ENCODE results near the gene CACFD1.

CACFD1 gene

DNA sequence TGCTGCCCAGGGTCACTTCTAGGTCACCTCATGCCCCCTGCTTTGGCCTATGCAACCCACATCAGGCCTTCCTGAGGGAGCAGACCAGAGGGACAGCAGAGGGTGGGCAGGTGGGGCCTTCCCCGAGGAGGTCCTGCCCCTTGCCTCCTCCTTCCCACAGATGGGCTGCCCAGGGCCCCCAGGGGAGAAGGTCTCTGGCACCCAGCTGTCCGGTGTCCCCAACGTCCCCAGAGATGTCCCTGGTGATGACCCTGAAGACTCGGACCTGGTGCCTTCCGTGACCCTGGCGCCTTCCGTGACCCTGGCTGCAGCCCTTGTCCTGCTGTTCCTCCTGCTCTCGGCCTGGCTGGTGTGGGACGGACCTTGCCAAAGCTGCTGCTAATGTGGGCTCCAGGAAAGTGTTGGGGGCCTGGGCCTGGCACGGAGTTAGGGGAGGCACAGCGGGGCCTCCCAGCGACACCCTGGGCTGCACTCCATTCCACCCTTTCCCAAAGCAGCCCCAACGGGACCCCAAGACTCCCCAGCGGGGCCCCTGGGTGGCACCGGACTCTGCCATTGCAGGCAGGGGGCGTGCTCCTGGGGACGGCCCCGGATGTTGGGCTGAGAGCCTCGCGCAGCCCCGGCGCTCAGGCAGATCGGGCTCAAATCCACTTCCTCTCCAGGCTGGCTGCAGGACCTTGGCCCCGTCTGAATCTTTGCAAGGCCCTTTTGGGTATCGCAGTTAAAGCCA lies 25.9 kb downstream of the CACFD1 start:
- DNase-seq: no peak

DNA sequence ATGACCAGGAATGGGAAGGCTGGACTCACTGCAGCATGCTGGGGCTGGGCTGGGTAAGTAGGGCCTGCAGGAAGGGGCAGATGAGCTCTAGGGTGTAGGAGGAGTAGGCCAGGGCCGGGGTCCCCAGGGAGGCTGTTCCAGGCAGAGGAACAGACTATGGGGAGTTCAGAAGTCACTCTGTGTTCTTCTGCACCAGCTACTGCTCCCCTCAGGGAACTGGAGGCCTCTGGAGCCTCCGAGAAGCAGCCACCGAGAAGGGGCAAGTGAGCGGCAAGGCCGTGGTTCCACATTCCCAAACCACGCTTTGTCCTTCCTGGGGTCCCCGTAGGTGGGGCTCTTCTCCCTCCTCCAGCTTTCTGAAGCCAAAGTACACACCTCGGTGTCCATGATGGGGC lies 27.6 kb downstream of the CACFD1 start:
- no peak for DNase-seq

DNA sequence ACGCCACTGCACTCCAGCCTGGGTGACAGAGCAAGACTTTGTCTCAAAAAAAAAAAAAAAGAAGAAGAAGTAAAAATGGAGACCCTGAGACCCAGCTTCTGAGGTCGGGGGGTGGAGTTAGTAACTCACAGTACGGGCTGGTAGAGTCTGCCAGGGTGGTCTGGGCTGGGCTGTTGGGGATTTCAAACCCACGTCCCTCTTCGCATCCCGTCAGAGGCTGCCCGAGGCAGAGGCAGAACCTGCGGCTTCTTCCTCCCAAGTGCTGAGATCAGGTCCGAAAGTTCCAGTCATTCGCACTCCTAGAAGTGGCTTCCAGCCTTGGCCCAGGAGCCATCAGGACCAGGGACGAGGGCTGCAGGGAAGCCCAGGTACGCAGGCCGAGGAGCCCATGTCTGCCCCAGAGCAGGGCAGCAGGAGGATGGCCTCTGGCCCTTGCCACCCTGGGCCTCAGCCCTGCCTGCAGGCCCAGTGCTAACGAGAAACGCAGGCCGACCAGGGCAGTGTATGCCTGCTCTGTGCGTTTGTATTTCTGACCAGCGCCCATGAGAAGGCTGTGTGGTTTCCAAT lies 29.0 kb downstream of the CACFD1 start:
- DNase-seq: no peak

DNA sequence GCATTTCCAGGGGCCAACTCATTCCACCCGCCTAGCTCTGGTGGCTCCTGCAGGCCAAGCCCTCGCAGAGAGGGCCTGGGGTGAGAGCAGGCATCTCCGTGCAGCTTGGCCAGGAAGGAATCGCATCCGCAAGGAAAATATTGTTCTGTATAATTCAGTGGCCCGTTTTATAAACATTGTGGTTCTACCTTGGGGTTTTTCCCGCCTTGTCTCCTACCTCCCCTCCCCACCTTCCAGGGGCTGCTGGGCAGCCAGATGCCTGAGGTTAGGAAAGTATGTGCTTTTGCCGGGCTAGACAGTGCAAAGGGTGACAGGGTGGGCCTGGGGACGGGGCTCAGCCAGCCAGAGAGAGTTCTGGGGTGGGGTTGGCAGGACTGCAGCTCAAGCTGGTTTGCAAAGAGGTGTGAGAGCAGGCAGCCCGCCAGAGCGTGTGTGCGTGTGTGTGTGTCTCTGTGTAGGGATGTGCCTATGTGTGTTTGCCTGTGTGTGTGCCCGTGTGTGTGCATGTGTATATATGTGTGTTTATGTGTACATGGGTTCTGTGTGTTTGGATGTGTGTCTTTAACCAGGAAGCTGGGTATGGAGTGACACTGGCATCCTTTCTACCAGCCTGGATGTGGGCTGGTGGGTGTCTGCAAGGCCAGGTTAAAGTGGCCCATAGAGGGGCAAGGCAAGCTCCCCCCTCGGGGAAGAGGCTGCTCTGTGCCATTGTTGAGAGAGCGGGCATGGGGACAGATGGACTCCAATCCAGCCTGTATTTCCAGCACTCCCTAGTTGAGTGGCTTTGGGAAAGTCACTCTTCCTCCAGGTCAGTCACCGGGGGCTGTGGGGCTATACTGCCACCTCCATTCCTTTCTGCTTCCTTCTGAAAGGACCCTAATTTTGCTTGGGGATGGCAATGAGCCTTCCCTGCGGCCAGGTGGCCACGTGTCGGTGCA lies 29.7 kb downstream of the CACFD1 start:
- no peak for DNase-seq

DNA sequence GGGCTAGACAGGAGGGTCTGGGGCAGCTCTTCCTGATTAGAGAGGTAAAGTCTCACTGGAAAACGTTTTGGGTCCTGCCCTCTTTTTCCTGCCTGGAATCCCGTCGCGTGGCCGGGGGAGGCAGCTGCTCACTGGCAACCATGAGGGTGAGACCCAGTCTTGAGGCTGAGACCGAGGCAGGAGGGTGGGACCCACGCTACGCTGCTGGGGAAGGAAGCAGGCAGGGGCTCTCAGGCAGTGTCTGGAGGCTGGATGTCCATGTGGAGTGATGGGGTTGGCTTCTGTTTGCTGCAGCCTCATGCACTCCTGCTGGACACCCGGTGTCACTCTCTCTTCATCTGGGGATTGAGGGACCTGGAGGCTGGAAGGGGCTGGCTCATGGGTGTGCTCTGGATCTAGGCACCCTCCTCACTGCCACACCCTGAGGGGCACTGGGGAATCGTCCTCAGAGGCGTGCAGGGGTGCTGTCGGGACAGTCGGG lies 30.5 kb downstream of the CACFD1 start:
- no peak for DNase-seq

DNA sequence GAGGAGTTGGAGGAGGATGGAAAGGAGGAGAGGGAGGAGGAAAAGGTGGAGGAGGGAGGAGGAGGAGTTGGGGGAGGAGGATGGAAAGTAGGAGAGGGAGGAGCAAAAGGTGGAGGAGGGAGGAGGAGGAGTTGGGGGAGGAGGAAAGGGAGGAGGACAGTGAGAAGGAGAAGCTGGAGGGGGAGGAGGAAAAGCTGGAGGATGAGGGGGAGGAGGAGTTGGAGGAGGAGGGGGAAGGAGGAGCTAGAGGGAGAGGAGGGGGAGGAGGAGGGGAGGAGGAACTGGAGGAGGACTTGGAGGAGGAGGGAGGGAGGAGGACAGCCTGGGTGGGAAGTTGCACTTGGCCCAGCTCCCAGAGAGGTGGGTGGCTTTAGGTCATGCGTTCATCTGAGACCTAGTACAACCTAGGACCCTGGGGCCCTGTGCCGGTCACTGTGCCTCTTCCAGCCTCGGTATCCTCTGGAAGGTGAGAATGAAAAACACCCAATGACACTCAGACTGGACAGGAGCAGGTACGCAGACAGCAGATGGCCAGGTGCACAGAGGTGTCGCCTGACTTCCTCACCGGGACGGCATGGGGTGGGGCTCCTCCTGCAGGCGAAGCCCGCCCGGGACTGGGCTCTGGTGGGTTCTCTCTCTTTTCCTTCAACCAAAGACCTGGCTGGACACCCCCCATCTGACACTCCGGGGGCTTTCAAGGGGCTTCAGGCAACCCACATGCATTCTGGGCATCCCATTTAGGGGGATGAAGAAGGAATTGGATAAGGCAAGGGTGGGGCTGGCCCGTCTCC lies 31.3 kb downstream of the CACFD1 start:
- DNase-seq: no peak

DNA sequence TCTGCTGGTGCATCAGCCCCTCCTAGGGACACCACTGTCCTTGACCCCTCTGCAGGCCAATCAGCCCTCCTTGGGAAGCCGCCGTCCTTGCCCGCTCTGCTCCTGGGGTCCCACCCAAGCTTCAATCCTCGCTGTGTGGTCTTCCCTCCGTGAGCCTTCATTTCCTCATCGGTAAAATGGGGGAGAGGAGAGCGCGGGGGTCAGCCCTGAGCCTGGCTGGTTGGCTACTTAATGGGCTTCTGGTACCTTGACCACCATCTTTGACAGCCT lies 31.8 kb downstream of the CACFD1 start:
- no peak for DNase-seq

DNA sequence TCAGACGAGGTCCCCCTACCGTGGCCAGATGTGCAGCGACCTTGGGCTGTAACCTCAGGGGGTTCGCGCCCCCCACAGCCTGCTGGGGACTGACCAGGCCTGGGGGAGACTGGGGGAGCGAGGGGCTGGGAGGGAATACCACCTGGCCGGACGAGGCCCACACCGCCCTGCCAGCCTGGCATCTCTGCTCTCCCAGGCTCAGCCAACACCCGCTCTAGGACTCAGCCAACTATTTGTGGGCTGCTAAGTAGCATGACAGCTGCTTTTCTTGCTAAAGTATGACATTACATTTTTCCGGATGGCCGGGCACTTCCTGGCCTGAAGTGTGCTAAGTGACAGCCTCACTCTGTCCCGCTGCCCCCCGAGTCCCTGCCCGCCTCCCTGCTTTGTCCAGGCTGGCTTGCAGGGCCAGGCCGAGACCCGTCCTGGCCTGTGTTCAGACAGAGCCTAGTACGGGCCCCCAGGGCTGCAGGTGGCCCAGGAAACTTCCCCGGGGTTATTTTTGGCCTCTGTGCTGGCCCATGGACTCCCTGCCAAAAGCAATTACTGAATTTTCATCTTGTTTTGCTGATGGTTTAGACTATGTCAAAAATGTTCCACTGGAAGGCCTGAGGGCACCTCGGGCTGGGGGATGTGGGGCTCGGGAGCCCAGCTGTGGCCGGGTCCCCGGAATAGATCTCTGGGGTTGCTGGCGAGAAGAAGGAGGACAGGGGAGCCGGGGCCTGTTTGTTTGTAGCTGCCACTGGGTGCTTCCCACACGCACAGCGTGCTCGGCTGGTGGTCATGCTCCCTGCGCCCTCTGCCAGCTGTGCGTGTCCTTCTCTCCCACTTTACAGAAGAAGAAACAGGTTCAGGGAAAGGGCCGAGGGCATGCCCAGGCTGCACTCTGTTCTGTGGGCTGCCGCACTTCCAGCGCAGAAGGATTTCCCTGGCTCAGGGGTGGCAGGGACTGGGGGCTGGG lies 32.6 kb downstream of the CACFD1 start:
- DNase-seq: no peak

DNA sequence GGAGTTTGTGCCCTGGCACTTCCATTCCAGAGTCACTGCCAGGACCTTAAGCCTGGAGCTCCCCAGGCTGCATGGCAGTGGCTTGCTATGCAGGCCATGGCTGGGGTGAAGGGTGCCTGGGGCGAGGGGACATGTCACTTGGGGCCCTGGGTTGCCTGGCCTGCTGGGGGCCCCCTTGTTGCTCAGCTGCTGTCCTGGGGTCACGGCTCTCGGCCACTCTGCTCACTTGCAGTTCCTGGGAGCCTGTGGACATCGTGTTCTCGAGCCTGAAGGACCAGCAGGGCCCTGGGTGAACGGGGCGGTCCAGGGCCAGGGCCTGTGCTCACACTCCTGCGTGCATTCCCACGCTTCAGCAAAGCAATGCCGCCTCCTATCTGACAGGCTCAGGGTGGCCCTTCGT lies 33.6 kb downstream of the CACFD1 start:
- no peak for DNase-seq

DNA sequence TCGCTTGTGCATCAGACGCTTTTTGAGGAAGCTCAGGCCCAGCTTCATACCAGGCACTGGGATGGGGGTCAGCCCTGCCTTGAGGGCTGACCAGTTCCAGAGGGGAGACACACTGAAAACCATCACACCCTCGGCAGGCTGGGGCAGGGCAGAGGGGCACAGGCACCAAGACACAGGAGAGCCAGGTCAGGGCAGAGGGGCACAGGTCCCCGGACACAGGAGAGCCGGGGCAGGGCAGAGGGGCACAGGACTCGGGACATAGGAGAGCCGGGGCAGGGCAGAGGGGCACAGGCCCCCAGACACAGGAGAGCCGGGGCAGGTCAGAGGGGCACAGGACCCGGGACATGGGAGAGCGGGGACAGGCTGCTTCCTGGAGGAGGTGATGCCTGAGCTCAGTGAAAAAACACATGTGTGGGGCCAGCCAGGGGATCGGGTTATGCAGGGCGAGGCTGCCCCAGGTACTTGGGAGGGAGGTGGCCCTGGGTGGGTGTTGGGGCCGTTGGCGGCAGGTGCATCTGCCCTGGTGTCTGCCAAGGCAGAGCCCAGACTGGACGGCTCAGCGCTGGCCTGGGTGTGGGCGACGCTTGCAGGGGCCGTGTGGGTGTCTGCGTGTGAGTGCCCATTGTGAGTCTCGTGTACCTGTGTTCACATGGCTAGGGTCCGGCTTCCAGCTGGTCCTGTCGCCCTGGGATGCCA lies 34.2 kb downstream of the CACFD1 start:
- no peak for DNase-seq

DNA sequence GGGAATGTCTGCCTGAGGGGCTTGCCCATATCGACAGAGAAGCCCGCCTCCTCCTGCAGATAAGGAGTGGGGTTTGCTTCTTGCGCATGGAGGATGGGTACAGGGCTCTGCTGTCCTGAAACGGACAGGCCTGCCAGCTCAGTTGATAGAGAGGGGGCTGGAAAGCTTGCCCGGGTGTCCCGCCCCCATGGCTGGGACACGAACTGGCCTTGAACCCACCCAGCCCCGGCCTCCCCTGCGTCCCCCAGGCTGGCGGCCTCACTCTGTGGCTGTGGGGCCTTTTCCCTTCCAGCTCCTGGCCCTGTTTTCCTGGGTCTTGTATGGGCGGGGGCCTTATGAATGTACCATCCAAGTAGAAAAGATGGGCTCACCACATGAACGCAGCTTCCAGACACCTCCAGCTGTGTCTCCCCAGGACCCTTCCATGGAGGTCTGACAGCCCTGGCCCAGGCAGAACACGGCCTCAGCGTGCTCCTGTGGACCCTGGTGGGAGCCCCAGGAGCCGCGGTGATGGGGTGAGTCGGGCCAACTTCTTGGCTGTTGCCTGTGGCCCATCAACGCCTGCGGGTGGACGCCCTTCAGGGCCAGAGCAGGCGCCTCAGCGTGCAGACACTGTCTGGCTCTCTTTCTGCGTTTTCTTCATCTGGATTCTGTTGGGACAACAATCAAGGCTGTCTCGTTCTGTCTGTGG lies 35.0 kb downstream of the CACFD1 start:
- no peak for DNase-seq

DNA sequence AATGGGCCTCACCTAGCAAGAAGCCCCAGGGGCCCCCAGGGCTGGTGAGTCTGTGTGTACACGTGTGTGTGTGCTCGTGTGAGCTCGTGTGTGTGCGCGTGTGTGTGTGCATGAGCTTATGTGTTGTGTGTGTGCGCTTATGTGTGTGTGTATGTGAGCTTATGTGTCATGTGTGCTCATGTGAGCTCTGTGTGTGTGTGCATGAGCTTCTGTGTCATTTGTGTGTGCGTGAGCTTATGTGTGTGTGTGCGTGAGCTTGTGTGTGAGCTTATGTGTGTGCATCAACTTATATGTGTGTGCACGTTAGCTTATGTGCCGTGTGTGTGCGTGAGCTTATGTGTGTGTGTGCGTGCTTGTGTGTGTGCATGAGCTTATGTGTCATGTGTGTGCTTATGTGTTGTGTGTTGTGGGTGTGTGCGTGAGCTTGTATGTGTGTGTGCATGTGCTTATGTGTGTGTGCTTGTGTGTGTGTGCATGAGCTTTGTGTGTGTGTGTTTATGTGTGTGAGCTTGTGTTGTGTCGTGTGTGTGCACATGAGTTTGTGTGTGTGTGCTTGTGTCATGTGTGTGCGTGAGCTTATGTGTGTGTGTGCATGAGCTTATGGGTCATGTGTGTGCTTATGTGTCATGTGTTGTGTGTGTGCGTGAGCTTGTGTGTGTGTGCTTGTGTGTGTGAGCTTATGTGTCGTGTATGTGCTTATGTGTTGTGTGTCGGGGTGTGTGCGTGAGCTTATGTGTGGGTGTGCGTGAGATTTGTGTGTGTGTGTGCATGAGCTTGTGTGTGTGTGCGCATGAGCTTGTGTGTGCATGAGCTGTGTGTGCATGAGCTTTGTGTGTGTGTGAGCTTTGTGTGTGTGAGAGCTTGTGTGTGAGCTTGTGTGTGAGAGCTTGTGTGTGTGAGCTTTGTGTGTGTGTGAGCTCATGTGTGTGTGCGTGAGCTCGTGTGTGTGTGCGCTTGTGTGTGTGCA lies 35.8 kb downstream of the CACFD1 start:
- no peak for DNase-seq

DNA sequence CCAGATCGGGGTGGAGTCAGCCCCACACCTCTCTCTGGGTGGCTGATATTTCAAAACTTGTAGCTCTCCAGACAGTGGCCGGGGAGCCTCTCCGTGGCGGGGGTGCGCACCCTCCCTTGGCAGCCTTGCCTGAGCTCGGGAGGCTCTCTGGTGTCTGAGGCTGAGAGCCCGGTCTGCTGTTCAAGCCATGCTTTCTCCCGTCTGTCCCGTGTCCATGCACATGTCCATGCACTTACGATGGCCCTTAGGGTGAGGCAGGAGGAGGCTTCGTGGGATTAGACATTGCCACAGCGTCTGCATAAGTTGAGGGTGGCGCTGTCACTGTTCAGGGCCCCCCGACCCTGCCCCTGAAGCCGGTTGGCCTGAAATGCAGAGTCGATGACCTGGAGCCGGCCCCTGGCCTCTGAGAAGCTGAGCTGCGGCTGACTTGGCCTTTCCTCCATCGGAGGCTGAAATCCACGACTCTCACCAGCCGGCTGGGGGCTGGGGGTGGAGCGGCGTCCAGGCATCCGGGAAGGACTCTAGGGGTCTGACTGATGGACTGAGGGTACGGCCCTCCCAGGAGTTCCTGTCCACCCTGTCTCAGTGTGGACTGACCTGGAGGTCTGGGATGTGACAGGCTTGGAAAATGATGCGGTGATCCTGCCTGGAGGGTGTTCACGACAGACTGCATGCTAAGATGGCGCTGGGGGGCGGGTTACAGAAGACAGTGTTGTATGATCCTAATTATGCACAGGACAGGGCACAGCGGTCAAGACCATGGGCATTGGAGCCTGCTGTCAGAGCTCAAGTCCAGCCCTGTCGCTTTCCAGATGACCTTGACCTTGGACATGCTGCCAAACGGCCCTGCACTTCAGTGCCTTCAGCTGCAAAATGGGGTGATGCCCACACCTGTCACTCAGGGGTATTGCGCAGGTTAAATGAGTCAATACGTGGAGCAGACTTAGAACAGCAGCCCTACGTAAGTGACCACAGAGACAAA lies 37.4 kb downstream of the CACFD1 start:
- no peak for DNase-seq

DNA sequence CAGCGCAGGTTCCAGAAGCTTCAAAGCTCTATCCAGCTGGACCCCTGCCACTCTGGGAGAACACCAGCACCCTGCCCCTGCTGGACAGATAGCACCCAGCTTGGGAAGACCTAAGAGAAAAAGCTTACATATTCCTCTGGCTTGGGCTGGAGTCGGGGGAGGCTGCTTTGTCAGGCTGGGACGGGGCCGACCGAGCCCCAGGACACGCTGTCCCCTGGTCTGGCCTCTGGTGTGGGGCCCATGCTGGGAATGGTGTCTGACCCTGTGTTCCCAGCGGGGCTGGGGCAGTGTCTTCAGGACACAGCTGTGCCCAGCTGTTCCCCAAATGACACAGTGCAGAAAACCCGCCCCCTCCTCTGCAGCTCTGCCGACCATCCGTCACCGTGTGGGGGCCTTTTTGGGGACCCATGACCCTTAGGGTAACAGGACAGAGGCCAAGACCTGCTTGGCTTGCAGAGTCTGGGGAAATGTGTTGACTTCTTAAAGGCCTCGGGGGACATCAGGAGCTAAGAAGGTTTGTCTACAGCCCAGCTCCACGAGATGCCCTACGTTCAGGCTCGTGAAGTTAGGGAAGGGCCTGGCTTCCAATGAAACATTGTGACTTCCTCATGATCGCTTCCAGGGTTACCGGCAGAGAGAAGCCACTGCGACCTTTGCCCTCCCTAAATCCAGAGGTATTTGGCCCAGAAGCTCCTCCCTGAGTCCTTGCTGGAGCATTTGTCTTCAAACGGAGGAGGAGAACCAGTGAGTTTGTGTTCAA lies 39.5 kb downstream of the CACFD1 start:
- DNase-seq: no peak

DNA sequence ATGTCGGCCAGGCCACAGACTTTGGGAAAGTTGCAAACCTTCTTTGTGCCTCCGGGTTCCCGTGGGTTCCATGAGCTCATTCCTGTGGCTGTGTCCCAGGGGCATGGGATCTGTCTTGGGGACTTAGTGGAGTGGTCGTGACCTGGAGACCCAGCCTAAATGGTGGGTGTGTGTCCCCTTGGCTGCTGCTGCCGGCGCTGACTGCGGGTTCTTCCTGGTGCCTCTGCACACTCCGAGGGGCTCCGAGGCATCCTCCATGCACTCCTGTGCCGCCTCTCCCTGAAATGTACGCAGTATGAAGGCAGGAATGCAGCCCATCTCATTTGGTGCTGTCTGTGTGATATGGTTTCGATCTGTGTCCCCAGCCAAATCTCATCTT lies 40.1 kb downstream of the CACFD1 start:
- DNase-seq: no peak

DNA sequence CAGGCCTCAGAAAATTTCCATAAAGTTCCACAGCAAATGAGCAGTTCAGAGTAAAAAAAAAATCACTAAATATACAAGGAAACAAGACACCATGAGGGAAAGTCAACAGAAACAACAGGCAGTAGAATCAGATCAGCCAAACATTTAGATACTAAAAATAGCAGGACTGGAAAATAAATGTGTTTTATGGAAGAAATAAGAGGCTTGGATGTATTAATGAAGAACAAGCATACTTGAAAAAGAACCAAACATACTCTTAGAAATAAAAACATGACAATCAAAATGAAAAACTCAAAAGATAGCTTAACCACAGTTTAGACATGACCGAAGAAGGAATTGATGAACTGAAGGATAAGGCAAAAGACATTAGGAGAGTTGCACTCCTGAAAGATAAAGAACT lies 42.3 kb downstream of the CACFD1 start:
- DNase-seq: no peak

DNA sequence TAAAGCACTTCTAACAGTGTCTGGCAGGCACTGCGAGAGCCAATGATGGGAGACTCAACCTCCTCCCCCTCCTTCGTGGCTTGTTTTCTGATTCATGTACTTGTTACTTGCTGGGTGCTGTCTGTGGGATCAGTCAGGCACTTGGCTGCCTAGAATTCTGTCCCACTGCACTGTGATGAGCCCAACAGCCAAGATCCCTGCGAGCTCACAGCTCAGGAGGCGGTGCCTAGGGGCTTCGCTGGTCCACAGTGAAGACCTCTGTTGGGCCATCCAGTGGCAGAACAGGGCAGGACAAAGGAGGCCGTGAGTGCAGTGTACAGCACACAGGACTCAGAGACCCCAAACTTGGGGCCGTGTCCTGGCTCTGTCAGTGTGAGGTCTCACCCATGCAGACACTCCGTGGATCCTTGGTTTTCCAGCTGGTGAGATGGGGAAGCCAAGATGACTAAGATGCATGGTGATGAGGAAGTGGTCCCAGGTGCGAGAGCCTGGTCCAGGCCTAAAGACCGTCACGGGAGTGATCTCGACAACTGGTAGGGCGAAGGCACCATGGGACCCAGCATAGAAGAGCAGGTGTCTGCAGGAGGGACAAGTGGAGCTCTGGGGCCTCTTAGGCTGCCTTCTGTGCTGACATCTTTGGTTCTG lies 45.5 kb downstream of the CACFD1 start:
- DNase-seq: no peak

All from stimulated activated CD4-positive, alpha-beta T cell treated with anti-CD3 and anti-CD28 coated beads, Interleukin-4, amount 100 ng/mL, for 4 hours (primary cell).